CD4-positive, alpha-beta T cell treated with Interleukin-1 beta for 1 hour (primary cell): ENCODE measurements around the gene STAB1.
A peak's percentile ranks its signal among the peaks of the same experiment; 100 is the strongest.

Experiments used
- DNase-seq, 2 donors: peaks; one replicate each; pipeline ENCODE4 v3.0.0-alpha.2; 2020 to 2022

STAB1 gene

DNA sequence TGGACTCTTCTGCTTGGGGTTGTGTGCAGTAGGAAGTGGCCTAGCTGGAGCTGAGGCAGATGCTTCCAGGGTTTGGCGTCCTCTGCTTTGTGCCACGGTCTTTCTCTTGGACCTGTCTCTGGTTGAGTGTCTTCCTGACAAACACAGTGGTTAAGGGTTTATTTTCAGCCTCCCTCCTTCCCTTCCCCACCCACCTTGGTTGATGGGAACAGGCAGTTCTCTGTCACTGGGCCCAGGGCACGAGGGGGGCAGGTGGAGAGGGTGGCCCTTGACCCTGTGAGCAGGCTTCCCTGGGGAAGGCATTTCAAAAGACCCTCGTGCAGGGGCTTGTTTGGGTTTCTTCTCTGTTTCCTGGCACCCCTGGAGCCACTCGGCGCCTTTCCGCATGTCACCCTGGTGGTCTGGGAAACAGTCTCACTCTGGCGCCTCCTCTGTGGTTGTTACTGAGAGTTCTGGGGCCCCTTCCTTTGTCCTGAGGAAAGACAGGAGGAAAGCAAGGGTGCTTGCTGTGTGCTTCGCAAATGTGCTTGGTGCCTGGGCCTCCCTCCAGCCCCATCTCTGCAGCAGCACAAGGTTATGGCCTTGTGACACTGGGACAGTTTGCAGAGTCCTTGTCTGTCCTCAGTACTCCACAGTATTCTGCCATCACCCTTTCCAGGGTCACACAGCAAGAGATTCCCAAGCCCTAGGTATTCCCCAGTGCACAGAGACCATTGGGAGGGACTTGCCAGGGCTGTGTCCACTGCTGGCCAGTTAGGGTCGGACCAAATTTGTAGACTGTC, 10.3 kb upstream of the STAB1 start:
- DNase-seq, result no peak

- DNase-seq, result no peak
These were observed 7.9 kb upstream of the STAB1 start for GRCh38 chr3:52487050-52487787.

DNA sequence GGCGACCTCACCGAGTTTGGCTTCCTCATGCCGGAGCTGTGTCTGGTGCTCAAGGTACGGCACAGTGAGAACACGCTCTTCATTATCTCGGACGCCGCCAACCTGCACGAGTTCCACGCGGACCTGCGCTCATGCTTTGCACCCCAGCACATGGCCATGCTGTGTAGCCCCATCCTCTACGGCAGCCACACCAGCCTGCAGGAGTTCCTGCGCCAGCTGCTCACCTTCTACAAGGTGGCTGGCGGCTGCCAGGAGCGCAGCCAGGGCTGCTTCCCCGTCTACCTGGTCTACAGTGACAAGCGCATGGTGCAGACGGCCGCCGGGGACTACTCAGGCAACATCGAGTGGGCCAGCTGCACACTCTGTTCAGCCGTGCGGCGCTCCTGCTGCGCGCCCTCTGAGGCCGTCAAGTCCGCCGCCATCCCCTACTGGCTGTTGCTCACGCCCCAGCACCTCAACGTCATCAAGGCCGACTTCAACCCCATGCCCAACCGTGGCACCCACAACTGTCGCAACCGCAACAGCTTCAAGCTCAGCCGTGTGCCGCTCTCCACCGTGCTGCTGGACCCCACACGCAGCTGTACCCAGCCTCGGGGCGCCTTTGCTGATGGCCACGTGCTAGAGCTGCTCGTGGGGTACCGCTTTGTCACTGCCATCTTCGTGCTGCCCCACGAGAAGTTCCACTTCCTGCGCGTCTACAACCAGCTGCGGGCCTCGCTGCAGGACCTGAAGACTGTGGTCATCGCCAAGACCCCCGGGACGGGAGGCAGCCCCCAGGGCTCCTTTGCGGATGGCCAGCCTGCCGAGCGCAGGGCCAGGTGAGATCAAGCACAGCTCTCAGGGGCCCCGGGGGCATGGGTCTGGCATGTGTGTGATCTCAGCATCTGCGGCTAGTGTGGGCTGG, 7.1 kb upstream of the STAB1 start:
- no peak for DNase-seq

- DNase-seq, result no peak
These were observed 6.4 kb upstream of the STAB1 start for GRCh38 chr3:52488746-52489145.

DNA sequence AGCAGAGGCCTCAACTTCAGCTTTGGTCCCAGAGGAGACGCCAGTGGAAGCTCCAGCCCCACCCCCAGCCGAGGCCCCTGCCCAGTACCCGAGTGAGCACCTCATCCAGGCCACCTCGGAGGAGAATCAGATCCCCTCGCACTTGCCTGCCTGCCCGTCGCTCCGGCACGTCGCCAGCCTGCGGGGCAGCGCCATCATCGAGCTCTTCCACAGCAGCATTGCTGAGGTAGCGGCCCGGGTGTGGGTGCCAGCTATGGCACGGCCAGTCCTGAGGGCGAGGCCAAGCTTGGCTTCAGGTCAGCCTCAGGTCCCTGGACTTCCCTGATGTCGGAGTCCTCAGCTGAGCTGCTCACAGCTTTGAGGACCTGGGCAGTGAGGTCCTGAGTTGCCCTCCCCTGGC, 5.7 kb upstream of the STAB1 start:
- no peak for DNase-seq

DNA sequence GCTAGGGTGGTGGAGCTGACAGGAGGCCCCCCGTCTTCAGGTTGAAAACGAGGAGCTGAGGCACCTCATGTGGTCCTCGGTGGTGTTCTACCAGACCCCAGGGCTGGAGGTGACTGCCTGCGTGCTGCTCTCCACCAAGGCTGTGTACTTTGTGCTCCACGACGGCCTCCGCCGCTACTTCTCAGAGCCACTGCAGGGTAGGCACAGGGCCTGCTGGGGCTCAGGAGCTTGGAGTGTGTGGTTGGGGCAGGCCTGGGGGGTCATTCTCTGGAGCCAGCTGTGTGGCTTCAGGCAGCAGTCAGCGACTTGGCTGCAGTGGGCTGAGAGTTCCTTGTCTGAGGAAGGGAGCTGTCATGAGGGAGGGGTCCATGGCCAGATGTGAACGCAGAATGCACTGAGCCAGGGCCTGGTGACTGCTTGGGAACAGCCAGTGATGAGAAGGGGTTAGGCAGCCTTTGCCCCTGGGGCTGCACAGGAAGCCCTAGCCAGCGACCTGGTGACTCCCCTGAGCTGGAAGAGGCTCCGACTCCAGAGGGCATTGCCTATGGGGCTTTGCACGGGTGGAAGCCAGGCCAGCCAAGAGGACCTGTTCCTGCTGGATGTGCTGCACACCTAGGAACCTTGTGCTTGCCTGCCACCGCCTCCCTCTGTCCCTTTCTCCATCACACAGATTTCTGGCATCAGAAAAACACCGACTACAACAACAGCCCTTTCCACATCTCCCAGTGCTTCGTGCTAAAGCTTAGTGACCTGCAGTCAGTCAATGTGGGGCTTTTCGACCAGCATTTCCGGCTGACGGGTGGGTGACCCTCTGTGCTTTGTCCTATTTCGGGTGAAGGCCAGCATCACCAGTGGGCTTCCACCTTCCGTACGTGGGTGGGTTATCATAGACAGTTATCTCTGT, 4.9 kb upstream of the STAB1 start:
- no peak for DNase-seq

GRCh38 chr3:52490939-52491526, 4.1 kb upstream of the STAB1 start:
- DNase-seq, result peak in 1 of 2 donors; percentile 24

- no peak for DNase-seq
These were observed 3.1 kb upstream of the STAB1 start for GRCh38 chr3:52492059-52492458.

DNA sequence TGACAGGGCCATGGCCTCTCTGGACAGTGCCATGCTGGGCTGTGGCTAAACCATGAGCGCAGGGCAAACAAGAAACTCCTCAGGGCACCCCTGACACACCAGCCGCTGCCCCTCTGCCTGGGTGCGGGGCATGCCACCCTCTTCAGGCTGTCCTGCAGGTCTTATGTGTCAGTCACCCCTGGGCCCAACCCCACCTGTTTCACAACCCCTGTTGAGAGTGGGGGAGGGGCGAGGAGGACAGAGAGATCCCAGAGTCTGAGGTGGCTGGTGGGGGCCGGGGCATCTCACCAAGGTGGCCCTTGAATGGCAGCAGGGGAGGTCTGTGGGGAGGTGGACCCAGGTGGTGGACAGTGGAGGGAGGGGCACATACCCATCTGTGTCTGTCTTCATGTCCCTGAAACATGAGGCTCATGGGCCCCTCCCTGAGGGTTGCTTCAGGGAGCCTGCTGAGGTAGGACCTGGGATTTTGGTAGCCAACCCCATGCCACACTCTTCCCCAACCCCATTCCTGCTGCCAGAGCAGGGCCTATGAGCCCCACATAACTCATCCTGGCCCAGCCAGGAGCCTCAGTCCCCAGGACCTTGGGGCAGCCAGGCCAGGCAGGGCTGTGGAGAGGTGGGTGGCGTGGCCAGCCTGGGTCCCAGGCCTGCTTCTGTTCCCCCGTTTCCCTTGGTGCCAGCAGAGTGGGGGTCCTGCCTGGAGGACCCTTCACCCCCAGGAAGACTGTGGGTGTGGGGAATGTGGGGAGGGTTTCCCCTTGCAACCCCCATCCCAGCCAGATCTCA, 1.7 kb upstream of the STAB1 start:
- DNase-seq, result no peak

GRCh38 chr3:52494445-52494844, 693 bp upstream of the STAB1 start:
- no peak for DNase-seq

GRCh38 chr3:52495777-52496602, 852 bp downstream of the STAB1 start:
- peak in 1 of 2 donors; percentile 36 for DNase-seq

DNA sequence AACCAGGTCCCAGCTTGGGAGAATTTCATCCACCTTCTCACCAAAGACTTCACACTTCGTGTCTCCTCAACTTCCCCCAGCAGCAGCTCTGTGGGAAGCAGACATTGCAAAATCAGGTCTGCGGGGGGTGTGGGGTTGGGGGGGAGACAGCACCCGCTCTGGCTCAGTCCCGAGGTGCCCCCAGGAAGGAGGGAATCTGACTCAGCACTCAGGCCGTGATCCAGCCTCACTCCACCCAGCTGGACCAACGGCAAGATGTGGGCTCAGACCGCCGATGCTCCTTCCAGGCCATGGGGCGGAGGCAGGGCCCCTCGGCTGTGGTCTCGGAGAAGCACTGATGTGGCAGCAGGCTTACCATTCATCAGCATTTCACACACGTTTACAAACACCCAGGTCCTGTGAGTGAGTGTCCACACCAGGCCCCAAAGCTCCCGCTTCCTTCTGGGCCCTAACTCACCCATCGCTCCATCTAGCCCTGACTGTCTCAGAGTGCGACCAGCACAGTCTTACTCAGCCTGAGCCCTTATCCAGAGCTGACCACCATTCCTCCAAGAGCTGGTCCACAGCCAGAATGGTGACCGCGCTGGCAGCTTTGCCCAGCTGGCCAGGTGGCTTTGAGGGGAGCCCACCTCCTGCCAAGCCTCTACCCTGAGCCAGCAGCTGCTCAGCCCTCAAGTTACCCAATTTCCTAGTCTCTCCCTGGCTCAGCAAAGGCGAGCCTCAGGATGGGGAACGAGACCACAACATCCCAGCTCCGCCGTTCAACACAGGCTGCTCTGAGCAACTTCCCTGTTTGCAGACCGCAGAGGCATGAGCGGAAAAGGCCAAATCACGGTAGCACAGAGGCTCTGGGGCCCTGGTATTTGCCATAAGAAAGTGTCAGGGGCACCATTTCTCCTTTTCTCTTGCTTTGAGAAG, 3.3 kb downstream of the STAB1 start:
- peak; percentile 8 to 62 for DNase-seq

DNA sequence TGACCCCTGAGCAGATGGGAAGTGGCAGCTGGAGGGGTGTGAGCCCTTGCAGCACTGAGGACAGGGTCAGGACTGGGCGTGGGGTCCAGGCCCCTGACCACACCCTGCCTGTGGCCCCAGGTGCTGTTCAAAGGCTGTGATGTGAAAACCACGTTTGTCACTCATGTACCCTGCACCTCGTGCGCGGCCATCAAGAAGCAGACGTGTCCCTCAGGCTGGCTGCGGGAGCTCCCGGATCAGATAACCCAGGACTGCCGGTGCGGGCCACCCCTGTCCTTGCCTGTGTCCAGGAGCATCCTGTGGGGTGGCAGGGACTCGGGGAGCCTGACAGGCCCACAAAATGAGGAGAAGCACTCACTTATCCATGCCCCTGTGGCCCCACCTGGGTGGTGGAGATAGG, 5.9 kb downstream of the STAB1 start:
- no peak for DNase-seq

GRCh38 chr3:52502001-52502400, 6.9 kb downstream of the STAB1 start:
- no peak for DNase-seq

GRCh38 chr3:52502808-52503350, 7.7 kb downstream of the STAB1 start:
- DNase-seq, result no peak

- DNase-seq, result no peak
These were observed 8.8 kb downstream of the STAB1 start for GRCh38 chr3:52503788-52504424.

DNA sequence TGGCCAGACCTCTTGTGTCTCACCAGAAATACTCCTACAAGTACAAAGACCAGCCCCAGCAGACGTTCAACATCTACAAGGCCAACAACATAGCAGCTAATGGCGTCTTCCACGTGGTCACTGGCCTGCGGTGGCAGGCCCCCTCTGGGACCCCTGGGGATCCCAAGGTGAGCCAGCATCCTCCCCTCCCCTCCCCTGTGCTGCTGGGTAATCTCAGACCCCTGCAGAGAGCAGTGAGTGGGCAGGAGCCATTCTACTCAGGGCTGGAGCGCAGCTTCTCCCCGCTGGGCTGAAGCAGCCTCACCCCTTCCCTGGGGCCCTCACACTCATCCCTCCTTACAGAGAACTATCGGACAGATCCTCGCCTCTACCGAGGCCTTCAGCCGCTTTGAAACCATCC, 9.8 kb downstream of the STAB1 start:
- DNase-seq, result no peak
